Bronchial epithelial cell (primary cell): ENCODE data around the gene PEF1. TPM values are rescaled to one million over a fixed set of nuclear protein-coding genes. Genes with fewer than 3 reads are reported as not detected.

Experiments
- DNase-seq: peaks from one replicate; pipeline ENCODE4 v3.0.0-alpha.2; 2010; ENCODE audit warnings: low read depth
- FAIRE-seq: peaks from 2 replicates; lab custom pipeline; 2011; peaks lifted over from hg19 to GRCh38; lab: Jason Lieb, UNC
- H3K27me3 ChIP-seq: 2 replicates; pipeline ENCODE4 v1.5.1; 2011; ENCODE audit warnings: low read length; ENCODE audit not compliant: control insufficient read depth, insufficient read depth
- H3K36me3 ChIP-seq: 2 replicates; pipeline ENCODE4 v1.5.1; 2011; ENCODE audit warnings: low read length; ENCODE audit not compliant: control insufficient read depth, insufficient read depth
- H3K4me3 ChIP-seq: 2 replicates; pipeline ENCODE4 v1.5.1; 2011; ENCODE audit warnings: mild to moderate bottlenecking, low read depth, low read length, control low read depth
- CTCF ChIP-seq: IDR thresholded peaks from 2 replicates; pipeline ENCODE4 v1.5.1; 2011; ENCODE audit warnings: mild to moderate bottlenecking, moderate library complexity, low read length, control low read depth, inconsistent platforms; ENCODE audit not compliant: insufficient read depth, severe bottlenecking
- total RNA-seq: library from RNA; depleted of rRNA; stranded (reverse); fragments of >200 nt; gene quantifications from 2 replicates; pipeline ENCODE4 v1.2.1, GENCODE V29; 2014

Gene PEF1
- total RNA-seq, 1 donor from 2014 or later, result 67.4 TPM

- peaks cover 22% of the 10 kb centered on the region for H3K36me3 ChIP-seq
- FAIRE-seq (no peak), DNase-seq (no peak)
- H3K27me3 ChIP-seq, result no peaks in the 10 kb centered on the region
- no peak for TF ChIP-seq CTCF
- no peak overlapping the region for H3K4me3 ChIP-seq
Observed at GRCh38 chr1:31580891-31581603, 63.6 kb downstream of the PEF1 start.

- FAIRE-seq (no peak), DNase-seq (no peak)
- Histone ChIP-seq H3K36me3 (peaks cover 21% of the 10 kb centered on the region), H3K4me3 (no peak overlapping the region), H3K27me3 (no peaks in the 10 kb centered on the region)
- no peak for TF ChIP-seq CTCF
Observed at GRCh38 chr1:31580513-31580870, 64.2 kb downstream of the PEF1 start.

Other genes with a start within 250 kb of the PEF1 start
- 23.2 and 40.7 TPM in 2 replicates for gene SERINC2, start 231.7 kb downstream of the PEF1 start, total RNA-seq
- gene TINAGL1, start 68.4 kb downstream of the PEF1 start, total RNA-seq, result 55.4 and 154 TPM in 2 replicates
- gene HCRTR1, start 27.2 kb downstream of the PEF1 start, total RNA-seq, result not detected in 2 replicates
- gene COL16A1, start 59.1 kb upstream of the PEF1 start, total RNA-seq, result 87.7 and 121 TPM in 2 replicates
- gene ADGRB2, start 119.5 kb upstream of the PEF1 start, total RNA-seq, result 0.53 and 0.64 TPM in 2 replicates
- 1.1 and 4.9 TPM in 2 replicates for gene SPOCD1, start 171.1 kb upstream of the PEF1 start, total RNA-seq